IPS-11a (cell line): ENCODE results near the gene PKDREJ.

Experiments
- H3K4me3 ChIP-seq: one replicate; pipeline ENCODE4 v1.5.1; 2013; ENCODE audit warnings: low read depth, low read length, control low read depth

The PKDREJ gene

GRCh38 chr22:46240073-46240472 is 23.1 kb downstream of the PKDREJ start:
- H3K4me3 ChIP-seq: no peak overlapping the region

- H3K4me3 ChIP-seq: no peak overlapping the region
Measured at GRCh38 chr22:46239261-46240048, 23.7 kb downstream of the PKDREJ start.

GRCh38 chr22:46238541-46238940 is 24.6 kb downstream of the PKDREJ start:
- no peak overlapping the region for H3K4me3 ChIP-seq

GRCh38 chr22:46237453-46238124 is 25.6 kb downstream of the PKDREJ start:
- no peak overlapping the region for H3K4me3 ChIP-seq

GRCh38 chr22:46234969-46235368 is 28.2 kb downstream of the PKDREJ start:
- H3K4me3 ChIP-seq: no peak overlapping the region

GRCh38 chr22:46233231-46233630 is 29.9 kb downstream of the PKDREJ start:
- H3K4me3 ChIP-seq: no peak overlapping the region

GRCh38 chr22:46230262-46230901 is 32.8 kb downstream of the PKDREJ start:
- H3K4me3 ChIP-seq: no peak overlapping the region

GRCh38 chr22:46229701-46230100 is 33.4 kb downstream of the PKDREJ start:
- H3K4me3 ChIP-seq: no peak overlapping the region

- no peak overlapping the region for H3K4me3 ChIP-seq
Measured at GRCh38 chr22:46226577-46226976, 36.6 kb downstream of the PKDREJ start.

- H3K4me3 ChIP-seq: no peak overlapping the region
Measured at GRCh38 chr22:46225631-46226030, 37.5 kb downstream of the PKDREJ start.

GRCh38 chr22:46224898-46225290 is 38.2 kb downstream of the PKDREJ start:
- H3K4me3 ChIP-seq: no peak overlapping the region

- H3K4me3 ChIP-seq: no peak overlapping the region
Measured at GRCh38 chr22:46224044-46224897, 38.9 kb downstream of the PKDREJ start.

GRCh38 chr22:46220921-46221320 is 42.2 kb downstream of the PKDREJ start:
- H3K4me3 ChIP-seq: no peak overlapping the region

- H3K4me3 ChIP-seq: no peak overlapping the region
Measured at GRCh38 chr22:46219636-46220035, 43.5 kb downstream of the PKDREJ start.

- no peak overlapping the region for H3K4me3 ChIP-seq
Measured at GRCh38 chr22:46214616-46215015, 48.5 kb downstream of the PKDREJ start.

- no peak overlapping the region for H3K4me3 ChIP-seq
Measured at GRCh38 chr22:46214149-46214548, 49.0 kb downstream of the PKDREJ start.

- no peak overlapping the region for H3K4me3 ChIP-seq
Measured at GRCh38 chr22:46213052-46213451, 50.1 kb downstream of the PKDREJ start.

- H3K4me3 ChIP-seq: no peak overlapping the region
Measured at GRCh38 chr22:46212195-46212594, 50.9 kb downstream of the PKDREJ start.

GRCh38 chr22:46209262-46209661 is 53.9 kb downstream of the PKDREJ start:
- H3K4me3 ChIP-seq: no peak overlapping the region
